SK-N-SH (cell line): Measurements from ENCODE around the gene SPATA32.

ENCODE experiments used
- EZH2phosphoT487 ChIP-seq: fragments of 200-600 bp; sonication (generic); IDR thresholded peaks from 2 replicates; pipeline ENCODE4 v1.6.1; 2017; ENCODE audit warnings: low read depth, mixed run types, mild to moderate bottlenecking, antibody characterized with exemption, moderate library complexity, borderline replicate concordance
- FOXJ3 ChIP-seq: sonication (generic); formaldehyde crosslinking; IDR thresholded peaks from 2 replicates; pipeline ENCODE4 v1.5.1; 2020; ENCODE audit warnings: mild to moderate bottlenecking, missing genetic modification reagents
- POLR2AphosphoS5 ChIP-seq: IDR thresholded peaks from 2 replicates; pipeline ENCODE4 v1.6.1; 2012; ENCODE audit warnings: low read depth, low read length
- RCOR1 ChIP-seq: fragments of 150-350 bp; IDR thresholded peaks from 2 replicates; pipeline ENCODE4 v1.6.1; 2017; ENCODE audit warnings: antibody characterized with exemption, low read length
- TAF1 ChIP-seq: IDR thresholded peaks from 2 replicates; pipeline ENCODE4 v1.6.1; 2012; ENCODE audit warnings: low read depth, mild to moderate bottlenecking, low read length, moderate library complexity, borderline replicate concordance
- TEAD4 ChIP-seq: IDR thresholded peaks from 2 replicates; pipeline ENCODE4 v1.4.0; 2012; ENCODE audit warnings: mild to moderate bottlenecking, borderline replicate concordance; ENCODE audit not compliant: insufficient read depth
- YY1 ChIP-seq: IDR thresholded peaks from 2 replicates; pipeline ENCODE4 v1.4.0; 2012; ENCODE audit warnings: low read depth, mild to moderate bottlenecking
- TF ChIP-seq, protein P1 (sequence below): fragments of 200-600 bp; sonication (generic); IDR thresholded peaks from 2 replicates; pipeline ENCODE4 v1.6.1; 2017; ENCODE audit warnings: antibody characterized with exemption, mild to moderate bottlenecking, moderate library complexity

GRCh38 chr17:45248132-45248957, 13.5 kb downstream of the SPATA32 start:
- no peak for TF ChIP-seq POLR2AphosphoS5
- no peak for TF ChIP-seq YY1
- TF ChIP-seq, protein P1, sequence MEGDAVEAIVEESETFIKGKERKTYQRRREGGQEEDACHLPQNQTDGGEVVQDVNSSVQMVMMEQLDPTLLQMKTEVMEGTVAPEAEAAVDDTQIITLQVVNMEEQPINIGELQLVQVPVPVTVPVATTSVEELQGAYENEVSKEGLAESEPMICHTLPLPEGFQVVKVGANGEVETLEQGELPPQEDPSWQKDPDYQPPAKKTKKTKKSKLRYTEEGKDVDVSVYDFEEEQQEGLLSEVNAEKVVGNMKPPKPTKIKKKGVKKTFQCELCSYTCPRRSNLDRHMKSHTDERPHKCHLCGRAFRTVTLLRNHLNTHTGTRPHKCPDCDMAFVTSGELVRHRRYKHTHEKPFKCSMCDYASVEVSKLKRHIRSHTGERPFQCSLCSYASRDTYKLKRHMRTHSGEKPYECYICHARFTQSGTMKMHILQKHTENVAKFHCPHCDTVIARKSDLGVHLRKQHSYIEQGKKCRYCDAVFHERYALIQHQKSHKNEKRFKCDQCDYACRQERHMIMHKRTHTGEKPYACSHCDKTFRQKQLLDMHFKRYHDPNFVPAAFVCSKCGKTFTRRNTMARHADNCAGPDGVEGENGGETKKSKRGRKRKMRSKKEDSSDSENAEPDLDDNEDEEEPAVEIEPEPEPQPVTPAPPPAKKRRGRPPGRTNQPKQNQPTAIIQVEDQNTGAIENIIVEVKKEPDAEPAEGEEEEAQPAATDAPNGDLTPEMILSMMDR, result no peak
- no peak for TF ChIP-seq EZH2phosphoT487
- TF ChIP-seq RCOR1, result no peak
- TF ChIP-seq FOXJ3 (CRISPR knock-in tag), result no peak
- TF ChIP-seq TAF1, result no peak
- no peak for TF ChIP-seq TEAD4
